Panc1 (cell line): ENCODE results near the gene HOXD11. TPM values are rescaled to one million over a fixed set of nuclear protein-coding genes. Genes with fewer than 3 reads are reported as not detected.

Source experiments
- ATAC-seq: fragments of 200-7000 bp; cut with Tn5 transposase; 2 replicates; pipeline ENCODE4 v1.9.1; 2020; ENCODE audit warnings: mild to moderate bottlenecking, moderate library complexity
- BruUV-seq: library from RNA; stranded (reverse); fragments of 400-500 nt; replicated peaks from 2 replicates; lab custom pipeline; 2021; lab: Mats Ljungman, UMichigan
- CTCF ChIA-PET: fragments of 300-600 bp; sonication (Branson Sonifier 250); formaldehyde crosslinking; loops from one replicate; lab custom pipeline; 2022; ENCODE audit warnings: antibody characterized with exemption; lab: Charles Lee
- POLR2A ChIA-PET: fragments of 300-600 bp; sonication (Branson Sonifier 250); formaldehyde crosslinking; loops from one replicate; lab custom pipeline; 2022; ENCODE audit warnings: antibody characterized with exemption; lab: Charles Lee
- DNase-seq: peaks from one replicate; pipeline ENCODE4 v3.0.0-alpha.2; 2010; ENCODE audit warnings: low read depth, low spot score
- H3K27ac ChIP-seq: 2 replicates; pipeline ENCODE4 v1.5.1; 2011; ENCODE audit warnings: mild to moderate bottlenecking, low read length, inconsistent platforms
- H3K27me3 ChIP-seq: fragments of 200-500 bp; sonication (Bioruptor generic); 2 replicates; pipeline ENCODE4 v1.6.0; 2014; ENCODE audit warnings: low read length, inconsistent platforms; ENCODE audit not compliant: control insufficient read depth, insufficient read depth
- H3K36me3 ChIP-seq: fragments of 200-500 bp; sonication (Bioruptor generic); 2 replicates; pipeline ENCODE4 v1.5.1; 2014; ENCODE audit warnings: inconsistent platforms, mild to moderate bottlenecking, low read length, moderate library complexity; ENCODE audit not compliant: control insufficient read depth, insufficient read depth
- H3K4me1 ChIP-seq: 2 replicates; pipeline ENCODE4 v1.5.1; 2011; ENCODE audit warnings: inconsistent platforms, mild to moderate bottlenecking, low read length, moderate library complexity; ENCODE audit not compliant: control insufficient read depth, insufficient read depth
- H3K4me3 ChIP-seq, 2 experiments: 2 replicates each; pipeline ENCODE4 v1.5.1; 2011 to 2012; ENCODE audit warnings: low read depth in 2 of 2, low read length in 2 of 2, mild to moderate bottlenecking in 2 of 2, inconsistent platforms in 1 of 2, moderate library complexity in 1 of 2
- H3K9me3 ChIP-seq: fragments of 200-500 bp; sonication (Bioruptor generic); 2 replicates; pipeline ENCODE4 v1.5.1; 2014; ENCODE audit warnings: low read depth, mild to moderate bottlenecking, inconsistent platforms, low read length, moderate library complexity; ENCODE audit not compliant: control insufficient read depth, insufficient read depth
- CTCF ChIP-seq: fragments of 450-650 bp; IDR thresholded peaks from 2 replicates; pipeline ENCODE4 v1.5.1; 2017; ENCODE audit warnings: mild to moderate bottlenecking
- POLR2AphosphoS5 ChIP-seq: IDR thresholded peaks from 2 replicates; pipeline ENCODE4 v1.6.1; 2012; ENCODE audit warnings: mild to moderate bottlenecking, low read depth, low read length, moderate library complexity
- SIN3A ChIP-seq: IDR thresholded peaks from 2 replicates; pipeline ENCODE4 v1.6.1; 2012; ENCODE audit warnings: low read depth, mild to moderate bottlenecking, low read length, moderate library complexity, borderline replicate concordance; ENCODE audit not compliant: insufficient read depth
- TCF7L2 ChIP-seq: IDR thresholded peaks from 2 replicates; pipeline ENCODE4 v1.6.1; 2011; ENCODE audit warnings: mild to moderate bottlenecking, low read depth, low read length, inconsistent platforms
- in situ Hi-C: cut with HindIII; loops from 2 replicates; pipeline ENCODE4 v1.10.0; 2016; ENCODE audit warnings: low sequenced_read_pairs, low pct_unique_long_range_greater_than_20kb
- intact Hi-C: fragments of 100-400 bp; cut with micrococcal nuclease; formaldehyde crosslinking; loops from one replicate; pipeline ENCODE4 v1.10.0; 2022; ENCODE audit not compliant: unreplicated experiment
- total RNA-seq: library from RNA; stranded (reverse); gene quantifications from one replicate; pipeline ENCODE4 v1.2.1, GENCODE V29; 2021; ENCODE audit not compliant: unreplicated experiment
- TF ChIP-seq, protein P1 (sequence below), 2 experiments: IDR thresholded peaks; 2 replicates each; pipeline ENCODE4 v1.6.1; 2011 to 2012; ENCODE audit warnings: low read depth in 2 of 2, control low read depth in 1 of 2, low read length in 1 of 2, mild to moderate bottlenecking in 1 of 2, moderate library complexity in 1 of 2; ENCODE audit not compliant: insufficient read depth in 1 of 2

HOXD11 gene
- total RNA-seq, 1 experiment from 2014 or later: 0.49 TPM

- H3K36me3 ChIP-seq: no peaks in the 10 kb centered on the region
- in situ Hi-C loops (no loop called here), intact Hi-C loops (loop anchor here (5.0 to 10.0 kb wide), 4 partner anchors 523 to 1033 kb away; no protein-coding TSS in a partner anchor)
- no peak for ATAC-seq
- no peak for DNase-seq
- ChIA-PET POLR2A (no interaction called here), CTCF (no interaction called here)
- no peak within 1 kb of the TSS for H3K27ac ChIP-seq
- BruUV-seq: no TSS peak
- TF ChIP-seq TCF7L2 (no peak), POLR2AphosphoS5 (no peak), CTCF (no peak), SIN3A (no peak)
- TF ChIP-seq, protein P1, sequence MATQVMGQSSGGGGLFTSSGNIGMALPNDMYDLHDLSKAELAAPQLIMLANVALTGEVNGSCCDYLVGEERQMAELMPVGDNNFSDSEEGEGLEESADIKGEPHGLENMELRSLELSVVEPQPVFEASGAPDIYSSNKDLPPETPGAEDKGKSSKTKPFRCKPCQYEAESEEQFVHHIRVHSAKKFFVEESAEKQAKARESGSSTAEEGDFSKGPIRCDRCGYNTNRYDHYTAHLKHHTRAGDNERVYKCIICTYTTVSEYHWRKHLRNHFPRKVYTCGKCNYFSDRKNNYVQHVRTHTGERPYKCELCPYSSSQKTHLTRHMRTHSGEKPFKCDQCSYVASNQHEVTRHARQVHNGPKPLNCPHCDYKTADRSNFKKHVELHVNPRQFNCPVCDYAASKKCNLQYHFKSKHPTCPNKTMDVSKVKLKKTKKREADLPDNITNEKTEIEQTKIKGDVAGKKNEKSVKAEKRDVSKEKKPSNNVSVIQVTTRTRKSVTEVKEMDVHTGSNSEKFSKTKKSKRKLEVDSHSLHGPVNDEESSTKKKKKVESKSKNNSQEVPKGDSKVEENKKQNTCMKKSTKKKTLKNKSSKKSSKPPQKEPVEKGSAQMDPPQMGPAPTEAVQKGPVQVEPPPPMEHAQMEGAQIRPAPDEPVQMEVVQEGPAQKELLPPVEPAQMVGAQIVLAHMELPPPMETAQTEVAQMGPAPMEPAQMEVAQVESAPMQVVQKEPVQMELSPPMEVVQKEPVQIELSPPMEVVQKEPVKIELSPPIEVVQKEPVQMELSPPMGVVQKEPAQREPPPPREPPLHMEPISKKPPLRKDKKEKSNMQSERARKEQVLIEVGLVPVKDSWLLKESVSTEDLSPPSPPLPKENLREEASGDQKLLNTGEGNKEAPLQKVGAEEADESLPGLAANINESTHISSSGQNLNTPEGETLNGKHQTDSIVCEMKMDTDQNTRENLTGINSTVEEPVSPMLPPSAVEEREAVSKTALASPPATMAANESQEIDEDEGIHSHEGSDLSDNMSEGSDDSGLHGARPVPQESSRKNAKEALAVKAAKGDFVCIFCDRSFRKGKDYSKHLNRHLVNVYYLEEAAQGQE (IDR thresholded peaks at IDR 0.05; ENCODE audit: insufficient read depth in 1 of 2, low read depth in 2 of 2, low read length in 1 of 2): no peak
- H3K4me3 ChIP-seq: peak within 1 kb of the TSS in 1 of 2 experiments; percentile 31; a peak in 1 of 4 replicates
- H3K27me3 ChIP-seq: no peaks in the 10 kb centered on the region
- H3K4me1 ChIP-seq: peaks cover 16% of the 10 kb centered on the region
- H3K9me3 ChIP-seq: no peaks in the 10 kb centered on the region
Observed at GRCh38 chr2:176128982-176129796, 22.1 kb downstream of the HOXD11 start, which contains the start of gene HOXD8. TSS of gene HOXD8 (plus strand) at chr2:176129705. CDS start at chr2:176130367, 662 bp downstream.

GRCh38 chr2:176129813-176130146, 22.7 kb downstream of the HOXD11 start:
- Histone ChIP-seq H3K36me3 (no peaks in the 10 kb centered on the region), H3K4me1 (peaks cover 16% of the 10 kb centered on the region), H3K4me3 (peak overlapping the region in 1 of 2 experiments; percentile 31; a peak in 1 of 4 replicates), H3K27me3 (no peaks in the 10 kb centered on the region), H3K9me3 (no peaks in the 10 kb centered on the region), H3K27ac (no peak overlapping the region)
- intact Hi-C loops (loop anchor here (5.0 to 10.0 kb wide), 4 partner anchors 523 to 1033 kb away; no protein-coding TSS in a partner anchor), in situ Hi-C loops (no loop called here)
- DNase-seq (no peak), ATAC-seq (no peak)
- BruUV-seq: no TSS peak
- TF ChIP-seq, protein P1 (IDR thresholded peaks at IDR 0.05; ENCODE audit: insufficient read depth in 1 of 2, low read depth in 2 of 2, low read length in 1 of 2): no peak
- no peak for TF ChIP-seq SIN3A
- TF ChIP-seq CTCF: no peak
- TF ChIP-seq POLR2AphosphoS5: no peak
- no peak for TF ChIP-seq TCF7L2
- ChIA-PET POLR2A (no interaction called here), CTCF (no interaction called here)
